DMS114 treated with DMSO at 0.1 percent for 48 hours (cell line): ENCODE data around the gene MTF1.
"Not testable (repeated sequence)": the region's sequence is repeated elsewhere in the genome, so short reads cannot be mapped to it uniquely, and the experiment has no call there.

ENCODE experiments used
- DNase-seq: peaks from one replicate; lab custom pipeline; 2025; ENCODE audit not compliant: unreplicated experiment; lab: John Stamatoyannopoulos, UW

Gene MTF1

GRCh38 chr1:37794372-37795339 is 64.7 kb downstream of the MTF1 start:
- peak; percentile 19 for DNase-seq

- peak; percentile 38 for DNase-seq
These were observed 65.5 kb downstream of the MTF1 start, which contains the start of gene MANEAL for GRCh38 chr1:37793773-37794371. TSS of gene MANEAL (plus strand) at chr1:37793847. CDS start at chr1:37794183, 336 bp downstream.

GRCh38 chr1:37792943-37793686 is 66.3 kb downstream of the MTF1 start:
- DNase-seq = no peak

GRCh38 chr1:37782491-37782890 is 76.9 kb downstream of the MTF1 start:
- DNase-seq = no peak

GRCh38 chr1:37778654-37779053 is 80.7 kb downstream of the MTF1 start:
- no peak for DNase-seq

- no peak for DNase-seq
These were observed 82.4 kb downstream of the MTF1 start for GRCh38 chr1:37776946-37777516.

GRCh38 chr1:37771440-37771839 is 88.0 kb downstream of the MTF1 start:
- not testable (repeated sequence) for DNase-seq

GRCh38 chr1:37767488-37767887 is 91.9 kb downstream of the MTF1 start:
- DNase-seq = no peak

- peak; percentile 18 for DNase-seq
These were observed 93.3 kb downstream of the MTF1 start for GRCh38 chr1:37765916-37766664.

GRCh38 chr1:37764888-37765441 is 94.4 kb downstream of the MTF1 start, which contains the start of gene EPHA10:
TSS of gene EPHA10 (minus strand) at chr1:37765120. CDS start at chr1:37765066, 54 bp downstream.
- peak; percentile 70 for DNase-seq

GRCh38 chr1:37764414-37764825 is 95.0 kb downstream of the MTF1 start:
- DNase-seq = no peak

- no peak for DNase-seq
These were observed 95.5 kb downstream of the MTF1 start for GRCh38 chr1:37763791-37764413.

GRCh38 chr1:37762516-37762915 is 96.9 kb downstream of the MTF1 start:
- DNase-seq = no peak

GRCh38 chr1:37761416-37762095 is 97.8 kb downstream of the MTF1 start:
- DNase-seq = no peak
